Nephron (organoid): ENCODE measurements around the gene NCF4.

Experiments used
- H3K27ac Mint-ChIP-seq, 3 experiments: 2 replicates each; pipeline ENCODE4 v1.8.0; 2020; ENCODE audit warnings: mixed read lengths in 3 of 3, mild to moderate bottlenecking in 2 of 3, moderate library complexity in 1 of 3
- H3K27me3 Mint-ChIP-seq: 2 replicates; pipeline ENCODE4 v1.8.0; 2021; ENCODE audit warnings: low read depth, mild to moderate bottlenecking, moderate library complexity, mixed read lengths
- H3K36me3 Mint-ChIP-seq: 2 replicates; pipeline ENCODE4 v1.8.0; 2020; ENCODE audit warnings: low read depth, mixed read lengths
- H3K4me1 Mint-ChIP-seq: 2 replicates; pipeline ENCODE4 v1.8.0; 2020; ENCODE audit warnings: mixed read lengths
- H3K4me3 Mint-ChIP-seq, 3 experiments: 2 replicates each; pipeline ENCODE4 v1.8.0; 2020; ENCODE audit warnings: mild to moderate bottlenecking in 3 of 3, mixed read lengths in 3 of 3, moderate library complexity in 2 of 3
- H3K9me3 Mint-ChIP-seq: 2 replicates; pipeline ENCODE4 v1.8.0; 2020; ENCODE audit warnings: mixed read lengths
- CTCF ChIP-seq, 3 experiments: fragments of 200-600 bp; sonication (generic); IDR thresholded peaks; one replicate each; pipeline ENCODE4 v1.5.0; 2021; ENCODE audit warnings: antibody characterized with exemption in 3 of 3; ENCODE audit not compliant: unreplicated experiment in 3 of 3

Gene NCF4

DNA sequence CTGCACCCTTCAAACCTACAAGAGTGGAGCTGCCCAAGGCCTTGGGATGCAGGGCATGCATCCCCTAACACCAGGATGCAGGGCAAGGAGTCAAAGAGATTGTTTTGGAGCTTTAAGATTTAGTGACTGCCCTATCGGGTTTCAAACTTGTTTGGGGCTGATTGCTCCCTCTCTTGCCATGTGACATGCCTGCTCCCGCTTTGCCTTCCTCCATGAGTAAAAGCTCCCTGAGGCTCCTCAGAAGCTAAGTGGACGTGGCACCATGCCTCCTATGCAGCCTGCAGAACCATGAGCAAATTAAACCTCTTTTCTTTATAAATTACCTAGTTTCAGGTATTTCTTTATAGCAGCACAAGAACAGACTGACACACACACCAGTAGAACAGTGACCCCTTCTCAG is 36.8 kb downstream of the NCF4 start:
- no peak overlapping the region for H3K27ac Mint-ChIP-seq
- peaks cover 14% of the 10 kb centered on the region for H3K9me3 Mint-ChIP-seq
- no peaks in the 10 kb centered on the region for H3K36me3 Mint-ChIP-seq
- no peaks in the 10 kb centered on the region for H3K4me1 Mint-ChIP-seq
- no peak for TF ChIP-seq CTCF (IDR thresholded peaks at IDR 0.05; ENCODE audit: unreplicated experiment in 3 of 3)
- H3K27me3 Mint-ChIP-seq = peaks cover 22% of the 10 kb centered on the region
- H3K4me3 Mint-ChIP-seq = no peak overlapping the region

DNA sequence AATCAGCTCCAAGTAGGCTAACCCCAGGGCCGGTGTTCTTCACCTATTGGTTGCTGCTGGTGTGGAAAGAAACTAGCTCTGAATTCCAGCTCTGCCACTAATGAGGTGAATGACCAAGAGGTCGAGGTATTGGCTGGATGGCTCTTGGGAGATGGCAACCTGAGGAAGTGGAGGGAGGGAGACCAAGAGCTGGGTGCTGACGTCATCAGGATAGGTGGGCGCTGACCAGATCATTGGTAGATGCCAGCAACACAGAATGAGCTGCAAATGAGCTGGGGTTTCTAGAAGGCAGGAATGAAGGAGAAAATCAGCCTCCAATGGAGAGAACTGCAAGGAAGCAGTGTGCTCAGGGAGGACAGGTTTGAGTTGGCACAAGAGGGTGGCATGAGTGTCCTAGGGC is 37.9 kb downstream of the NCF4 start:
- no peaks in the 10 kb centered on the region for H3K36me3 Mint-ChIP-seq
- no peak for TF ChIP-seq CTCF (IDR thresholded peaks at IDR 0.05; ENCODE audit: unreplicated experiment in 3 of 3)
- H3K27ac Mint-ChIP-seq = no peak overlapping the region
- H3K27me3 Mint-ChIP-seq = peaks cover 21% of the 10 kb centered on the region
- H3K9me3 Mint-ChIP-seq = peaks cover 14% of the 10 kb centered on the region
- H3K4me3 Mint-ChIP-seq = no peak overlapping the region
- no peaks in the 10 kb centered on the region for H3K4me1 Mint-ChIP-seq

- Mint-ChIP-seq H3K9me3 (peaks cover 14% of the 10 kb centered on the region), H3K4me3 (no peak overlapping the region), H3K36me3 (no peaks in the 10 kb centered on the region), H3K4me1 (no peaks in the 10 kb centered on the region), H3K27ac (no peak overlapping the region), H3K27me3 (peaks cover 20% of the 10 kb centered on the region)
- TF ChIP-seq CTCF (IDR thresholded peaks at IDR 0.05; ENCODE audit: unreplicated experiment in 3 of 3) = no peak
Observed at GRCh38 chr22:36899498-36899897, 38.7 kb downstream of the NCF4 start.

DNA sequence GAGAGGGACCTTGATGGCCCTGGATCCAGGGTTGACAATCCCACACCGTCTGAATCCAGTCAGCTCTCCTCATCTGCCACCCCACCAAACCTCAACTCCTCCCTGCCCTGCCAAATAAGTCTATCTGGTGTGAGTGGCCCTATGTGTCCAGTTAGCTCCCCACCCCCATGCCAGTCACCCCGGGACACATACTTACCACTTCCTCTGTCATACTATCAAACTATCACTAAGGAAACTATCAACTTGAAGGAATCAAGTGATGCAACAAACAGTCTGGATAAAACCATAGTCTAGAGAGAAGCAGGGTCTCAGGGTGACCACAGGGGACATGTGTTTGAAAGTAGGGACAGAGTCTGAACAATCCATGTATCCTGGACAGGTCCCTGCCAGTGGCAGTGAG is 39.4 kb downstream of the NCF4 start:
- TF ChIP-seq CTCF (IDR thresholded peaks at IDR 0.05; ENCODE audit: unreplicated experiment in 3 of 3) = no peak
- Mint-ChIP-seq H3K27ac (no peak overlapping the region), H3K9me3 (peaks cover 9% of the 10 kb centered on the region), H3K27me3 (peaks cover 20% of the 10 kb centered on the region), H3K36me3 (no peaks in the 10 kb centered on the region), H3K4me3 (no peak overlapping the region), H3K4me1 (no peaks in the 10 kb centered on the region)

DNA sequence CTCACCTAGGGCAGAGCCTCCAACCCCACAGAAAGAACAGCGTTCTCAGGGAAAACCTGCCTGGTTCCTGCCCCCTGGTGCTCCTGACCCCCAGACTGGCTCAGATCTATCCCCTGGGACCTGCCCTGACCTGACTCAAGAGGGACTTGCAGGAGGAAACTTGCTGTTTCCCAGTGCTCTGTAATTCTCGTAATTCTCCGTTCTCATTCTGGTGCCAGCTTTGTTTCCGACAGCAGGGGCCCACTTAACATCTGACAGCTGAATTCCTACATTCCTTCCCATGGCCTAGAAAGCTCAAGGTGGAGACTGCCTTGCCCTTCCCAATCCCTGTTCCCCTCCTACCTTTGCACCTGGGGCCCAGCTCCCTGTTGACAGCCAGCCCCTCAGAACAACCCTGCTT is 40.1 kb downstream of the NCF4 start:
- Mint-ChIP-seq H3K9me3 (peaks cover 6% of the 10 kb centered on the region), H3K4me3 (no peak overlapping the region), H3K4me1 (no peaks in the 10 kb centered on the region), H3K27ac (no peak overlapping the region), H3K27me3 (peaks cover 20% of the 10 kb centered on the region), H3K36me3 (no peaks in the 10 kb centered on the region)
- TF ChIP-seq CTCF (IDR thresholded peaks at IDR 0.05; ENCODE audit: unreplicated experiment in 3 of 3) = no peak

GRCh38 chr22:36901411-36902142 is 40.8 kb downstream of the NCF4 start:
- no peak overlapping the region for H3K27ac Mint-ChIP-seq
- H3K9me3 Mint-ChIP-seq = peaks cover 6% of the 10 kb centered on the region
- peaks cover 20% of the 10 kb centered on the region for H3K27me3 Mint-ChIP-seq
- H3K4me1 Mint-ChIP-seq = no peaks in the 10 kb centered on the region
- no peak overlapping the region for H3K4me3 Mint-ChIP-seq
- H3K36me3 Mint-ChIP-seq = no peaks in the 10 kb centered on the region
- TF ChIP-seq CTCF (IDR thresholded peaks at IDR 0.05; ENCODE audit: unreplicated experiment in 3 of 3) = no peak
